ENCODE data around the gene GATB.

GATB gene

DNA sequence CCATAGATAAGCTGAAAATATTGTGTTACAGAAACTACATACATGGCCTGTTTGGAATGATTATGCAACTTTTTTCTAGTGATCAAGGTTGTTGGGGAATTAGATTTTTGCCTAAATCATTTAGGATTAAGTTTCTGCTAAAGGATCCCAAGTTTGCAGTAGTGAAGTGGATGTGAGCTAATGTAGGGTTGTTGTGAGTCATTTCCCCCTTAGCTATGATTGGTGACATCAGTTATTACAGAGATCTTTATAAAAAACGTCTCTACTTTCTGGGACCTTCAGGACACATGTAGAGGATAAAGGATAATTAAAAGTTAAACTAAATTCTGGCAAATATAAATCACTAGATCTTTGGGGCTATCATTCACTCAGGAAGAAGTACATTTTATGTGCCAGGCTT lies 133.3 kb downstream of the GATB start:
- DNase-seq = no peak
- TF ChIP-seq CTCF (IDR thresholded peaks at IDR 0.05; ENCODE audit: low read depth, low read length) = no peak

GRCh38 chr4:151626751-151627150 lies 134.1 kb downstream of the GATB start:
- no peak overlapping the region for H3K4me3 ChIP-seq (ENCODE audit: low read depth, low read length)
- no peaks in the 10 kb centered on the region for H3K4me1 ChIP-seq
- DNase-seq = no peak
- H3K27me3 ChIP-seq = no peaks in the 10 kb centered on the region
- no peaks in the 10 kb centered on the region for H3K36me3 ChIP-seq
- no peak for TF ChIP-seq CTCF (IDR thresholded peaks at IDR 0.05; ENCODE audit: low read depth, low read length)
- no peaks in the 10 kb centered on the region for H3K9me3 ChIP-seq

More for the DNA sequence above, 133.3 kb downstream of the GATB start:
- H3K4me3 ChIP-seq (ENCODE audit: low read depth, low read length) = no peak overlapping the region
- H3K9me3 ChIP-seq = no peaks in the 10 kb centered on the region
- H3K36me3 ChIP-seq = no peaks in the 10 kb centered on the region
- no peaks in the 10 kb centered on the region for H3K27me3 ChIP-seq
- H3K4me1 ChIP-seq = no peaks in the 10 kb centered on the region

GRCh38 chr4:151626228-151626627 lies 134.6 kb downstream of the GATB start:
- DNase-seq = no peak
- Histone ChIP-seq H3K4me1 (no peaks in the 10 kb centered on the region), H3K4me3 (ENCODE audit: low read depth, low read length) (no peak overlapping the region), H3K27me3 (no peaks in the 10 kb centered on the region), H3K36me3 (no peaks in the 10 kb centered on the region), H3K9me3 (no peaks in the 10 kb centered on the region)
- no peak for TF ChIP-seq CTCF (IDR thresholded peaks at IDR 0.05; ENCODE audit: low read depth, low read length)

DNA sequence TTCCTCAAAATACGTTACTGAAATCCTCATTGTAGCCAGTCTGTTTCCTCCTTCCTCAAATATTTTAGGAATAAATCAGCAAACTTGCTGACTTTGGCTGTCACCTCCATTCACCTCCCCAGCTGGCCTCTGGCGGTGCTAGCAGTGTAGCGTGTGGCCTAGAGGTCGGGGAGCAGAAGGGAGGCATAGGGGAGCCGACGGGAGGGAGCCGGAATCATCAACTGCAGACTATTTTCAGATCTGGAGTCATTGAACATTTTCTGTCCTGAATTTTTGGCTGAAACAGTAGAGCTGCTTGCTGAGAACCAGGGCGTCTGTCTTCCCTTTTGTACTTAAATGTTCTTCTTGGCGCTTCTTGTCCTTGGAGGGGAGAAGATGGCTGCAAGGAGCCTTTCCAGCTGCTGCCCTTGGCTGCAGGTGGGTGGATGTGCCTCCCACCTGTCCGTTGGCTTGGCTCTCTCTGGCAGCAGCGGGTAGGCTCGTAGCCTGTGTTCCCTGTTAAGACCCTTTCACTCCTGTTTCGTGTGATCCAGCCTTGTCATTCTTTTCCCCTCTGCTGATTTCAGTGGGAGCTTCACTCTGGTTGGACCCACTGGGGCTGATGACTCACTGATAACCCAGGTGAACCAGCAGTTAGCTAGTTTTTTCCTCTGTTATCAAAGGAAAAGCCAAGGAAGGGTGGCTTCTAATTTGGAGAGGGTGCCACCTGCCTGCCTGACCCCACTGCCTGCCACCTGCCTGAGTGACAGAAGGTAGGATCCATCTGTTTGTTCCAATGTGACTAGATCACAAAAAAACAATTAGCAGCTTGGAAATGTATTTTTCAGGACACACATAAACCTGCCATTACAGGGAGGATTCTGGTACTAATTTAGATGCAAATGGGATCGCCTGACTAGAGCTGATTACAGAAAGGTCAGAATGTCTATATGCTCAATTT lies 135.9 kb downstream of the GATB start:
- DNase-seq = no peak
- Histone ChIP-seq H3K27me3 (no peaks in the 10 kb centered on the region), H3K36me3 (no peaks in the 10 kb centered on the region), H3K9me3 (no peaks in the 10 kb centered on the region), H3K4me3 (ENCODE audit: low read depth, low read length) (no peak overlapping the region), H3K4me1 (no peaks in the 10 kb centered on the region)
- no peak for TF ChIP-seq CTCF (IDR thresholded peaks at IDR 0.05; ENCODE audit: low read depth, low read length)

Measured in BE2C (cell line).